Natural killer cell treated with Interleukin-12 subunit alpha and Interleukin-12 subunit beta and Interleukin-15 and Interleukin-18, amount 100 ng/mL, for 72 hours (primary cell): ENCODE data around the gene HPGD. TPM values are rescaled to one million over a fixed set of nuclear protein-coding genes. Genes with fewer than 3 reads are reported as not detected.
"Not testable (repeated sequence)": the region's sequence is repeated elsewhere in the genome, so short reads cannot be mapped to it uniquely, and the experiment has no call there.

Source experiments
- ATAC-seq, 2 donors: fragments of 150-1000 bp; cut with Tn5 transposase in 1 of 2; sonication (Bioruptor Pico), chemical (Tn5 transposase) in 1 of 2; 2 replicates each; pipeline ENCODE4 v1.10.0; 2021
- DNase-seq: peaks from one replicate; pipeline ENCODE4 v3.0.0; 2022; ENCODE audit warnings: low spot score
- H3K27ac Mint-ChIP-seq, 2 donors: 1 replicate in 1 of 2; 2 replicates in 1 of 2; pipeline ENCODE4 v1.8.0; 2022; ENCODE audit warnings: mixed read lengths in 2 of 2, mild to moderate bottlenecking in 1 of 2, moderate library complexity in 1 of 2
- H3K27me3 Mint-ChIP-seq, 2 donors: 1 replicate in 1 of 2; 2 replicates in 1 of 2; pipeline ENCODE4 v1.8.0; 2022; ENCODE audit warnings: mixed read lengths in 2 of 2
- H3K36me3 Mint-ChIP-seq: one replicate; pipeline ENCODE4 v1.8.0; 2022; ENCODE audit warnings: mixed read lengths
- H3K4me1 Mint-ChIP-seq, 2 donors: 1 replicate in 1 of 2; 2 replicates in 1 of 2; pipeline ENCODE4 v1.8.0; 2022; ENCODE audit warnings: low read depth in 2 of 2, mixed read lengths in 2 of 2, mild to moderate bottlenecking in 1 of 2
- H3K4me3 Mint-ChIP-seq: one replicate; pipeline ENCODE4 v1.8.0; 2022; ENCODE audit warnings: mixed read lengths
- H3K9me3 Mint-ChIP-seq: 2 replicates; pipeline ENCODE4 v1.8.0; 2022; ENCODE audit warnings: mixed read lengths
- total RNA-seq, 2 donors: library from RNA; stranded (reverse); gene quantifications; one replicate each; pipeline ENCODE4 v1.2.3, GENCODE V29; 2022

Gene HPGD
- total RNA-seq, 2 donors from 2014 or later: 7.3 to 8.2 TPM

DNA sequence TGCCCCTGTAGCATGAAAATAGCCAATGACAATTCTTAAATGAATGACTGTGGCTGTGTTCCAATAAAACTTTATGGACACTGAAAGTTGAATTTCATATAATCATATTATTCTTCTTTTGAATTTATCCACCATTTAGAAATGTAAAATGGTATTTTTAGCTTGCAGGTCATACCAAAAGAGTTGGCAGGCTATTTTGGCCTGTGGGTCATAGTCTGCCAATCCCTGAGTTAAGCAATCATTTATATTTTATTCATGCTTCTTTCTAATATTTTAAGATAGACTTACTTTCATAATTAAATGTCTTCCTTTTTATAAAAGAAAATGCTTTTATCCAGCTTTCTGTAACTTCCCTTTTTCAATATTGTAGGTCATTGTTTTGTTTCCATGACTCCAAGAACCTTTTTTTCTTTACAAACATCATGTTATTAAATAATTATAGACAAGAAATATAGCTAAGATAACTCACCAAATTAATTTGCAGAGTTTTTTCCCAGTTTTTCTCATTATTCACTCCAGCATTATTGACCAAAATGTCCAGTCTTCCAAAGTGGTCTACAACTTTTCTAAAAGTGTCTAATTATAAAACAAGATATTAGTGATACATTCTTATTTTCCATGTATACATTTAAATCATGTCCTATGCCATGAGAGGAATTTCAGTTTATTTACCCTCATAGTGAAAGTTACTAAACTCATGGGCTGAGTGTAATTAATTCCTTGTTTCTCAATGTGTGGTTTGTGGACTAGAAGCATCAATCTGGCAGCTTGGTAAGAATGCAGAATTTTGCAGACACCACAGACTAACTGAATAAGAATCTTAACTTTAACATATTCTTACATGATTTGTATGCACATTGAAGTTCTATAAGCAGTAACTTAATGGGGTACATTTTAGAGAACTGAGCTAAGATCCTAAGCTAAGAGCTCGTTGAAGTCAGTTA is 4.5 kb downstream of the HPGD start:
- peaks cover 13 to 29% of the 10 kb centered on the region in 2 donors for H3K4me1 Mint-ChIP-seq
- ATAC-seq (no peak), DNase-seq (no peak)
- H3K9me3 Mint-ChIP-seq: peaks cover 3% of the 10 kb centered on the region
- no peak overlapping the region for H3K4me3 Mint-ChIP-seq
- H3K36me3 Mint-ChIP-seq: no peaks in the 10 kb centered on the region
- peaks cover 0 to 7% of the 10 kb centered on the region in 2 donors for H3K27me3 Mint-ChIP-seq
- H3K27ac Mint-ChIP-seq: peak overlapping the region; percentile 15 to 43

DNA sequence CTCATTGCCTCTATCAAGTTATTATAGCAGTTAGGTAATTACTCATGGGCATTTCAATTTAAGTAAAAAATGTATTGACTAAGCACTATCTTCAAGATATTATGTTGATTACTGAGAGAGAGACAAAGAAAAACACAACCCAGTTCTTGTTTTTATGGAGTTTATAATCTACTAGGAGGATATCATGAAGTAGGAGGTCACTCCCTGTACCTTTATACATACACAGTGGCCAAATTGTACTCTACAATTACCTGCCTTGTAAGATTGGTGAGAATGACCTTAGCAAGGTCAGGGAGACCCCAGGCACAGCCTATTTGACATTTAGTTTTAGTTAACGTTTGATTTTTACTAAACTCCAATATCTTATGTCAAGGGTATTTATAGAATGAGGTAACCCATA is 5.5 kb downstream of the HPGD start:
- Mint-ChIP-seq H3K9me3 (peaks cover 3% of the 10 kb centered on the region), H3K36me3 (no peaks in the 10 kb centered on the region), H3K4me3 (no peak overlapping the region), H3K27ac (no peak overlapping the region), H3K4me1 (peaks cover 8 to 27% of the 10 kb centered on the region in 2 donors), H3K27me3 (peaks cover 0 to 7% of the 10 kb centered on the region in 2 donors)
- ATAC-seq (no peak), DNase-seq (no peak)

GRCh38 chr4:174516345-174516744 is 5.9 kb downstream of the HPGD start:
- Mint-ChIP-seq H3K4me3 (no peak overlapping the region), H3K4me1 (peaks cover 7 to 27% of the 10 kb centered on the region in 2 donors), H3K36me3 (no peaks in the 10 kb centered on the region), H3K27ac (no peak overlapping the region), H3K9me3 (peaks cover 3% of the 10 kb centered on the region), H3K27me3 (peaks cover 0 to 7% of the 10 kb centered on the region in 2 donors)
- DNase-seq: no peak
- ATAC-seq: no peak

GRCh38 chr4:174512745-174513144 is 9.5 kb downstream of the HPGD start:
- Mint-ChIP-seq H3K27me3 (no peaks in the 10 kb centered on the region), H3K36me3 (no peaks in the 10 kb centered on the region), H3K4me3 (no peak overlapping the region), H3K9me3 (peaks cover 3% of the 10 kb centered on the region), H3K27ac (no peak overlapping the region), H3K4me1 (peaks cover 3 to 14% of the 10 kb centered on the region in 2 donors)
- DNase-seq: no peak
- no peak for ATAC-seq

GRCh38 chr4:174505892-174506291 is 16.4 kb downstream of the HPGD start:
- no peaks in the 10 kb centered on the region for H3K4me1 Mint-ChIP-seq
- H3K4me3 Mint-ChIP-seq: no peak overlapping the region
- H3K27ac Mint-ChIP-seq: no peak overlapping the region
- no peaks in the 10 kb centered on the region for H3K36me3 Mint-ChIP-seq
- DNase-seq (no peak), ATAC-seq (no peak)
- H3K9me3 Mint-ChIP-seq: no peaks in the 10 kb centered on the region
- H3K27me3 Mint-ChIP-seq: no peaks in the 10 kb centered on the region

DNA sequence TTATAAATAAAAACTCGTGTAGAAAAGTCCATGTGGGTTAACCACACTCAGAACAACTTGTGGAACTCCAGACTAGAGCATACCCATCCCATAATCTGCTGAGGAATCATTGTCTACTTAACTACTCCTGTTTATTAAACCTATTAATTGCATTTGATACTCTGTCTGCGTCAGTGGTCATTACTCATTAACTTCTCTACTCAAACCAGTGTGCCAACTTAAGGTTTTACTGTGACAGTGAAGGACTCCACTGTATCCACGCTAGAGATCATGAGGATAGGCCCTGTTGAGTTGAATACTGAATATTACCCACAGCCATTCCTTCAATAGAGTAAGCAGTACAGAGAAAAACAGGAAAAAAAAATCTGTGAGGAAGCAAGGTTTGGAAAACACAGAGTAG is 17.3 kb downstream of the HPGD start:
- no peak overlapping the region for H3K4me3 Mint-ChIP-seq
- no peaks in the 10 kb centered on the region for H3K4me1 Mint-ChIP-seq
- no peak for DNase-seq
- no peaks in the 10 kb centered on the region for H3K27me3 Mint-ChIP-seq
- H3K36me3 Mint-ChIP-seq: no peaks in the 10 kb centered on the region
- no peak overlapping the region for H3K27ac Mint-ChIP-seq
- no peak for ATAC-seq
- H3K9me3 Mint-ChIP-seq: no peaks in the 10 kb centered on the region

DNA sequence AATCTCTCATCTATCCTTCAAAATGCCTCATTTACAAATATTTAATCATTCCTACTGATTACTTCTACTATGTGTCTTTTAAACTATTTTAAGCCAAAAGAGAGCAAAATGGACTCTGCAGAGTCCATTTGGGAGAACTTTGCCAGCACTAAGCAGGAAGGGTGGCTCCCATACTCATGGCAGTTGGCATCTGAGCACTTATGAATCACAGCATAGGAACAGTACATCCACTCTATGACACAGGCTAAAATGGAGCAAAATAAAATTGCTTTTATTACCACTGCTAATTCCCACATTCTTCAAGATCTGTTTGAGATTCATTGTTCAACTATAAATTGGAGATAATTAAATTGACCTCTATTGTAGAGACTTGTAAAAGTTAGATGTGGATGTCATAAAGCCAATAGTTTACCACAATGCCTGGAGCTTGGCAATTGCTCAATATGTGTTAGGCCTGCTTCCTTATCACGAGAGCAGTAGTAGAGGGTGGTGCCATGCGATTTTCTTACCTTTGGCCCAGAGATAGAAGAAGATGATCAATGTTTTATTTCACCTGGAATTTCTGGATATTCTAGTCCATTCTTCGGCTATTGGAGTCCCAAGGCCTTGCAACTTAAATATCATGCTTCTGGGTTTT is 19.1 kb downstream of the HPGD start:
- peaks cover 0 to 3% of the 10 kb centered on the region in 2 donors for H3K4me1 Mint-ChIP-seq
- no peaks in the 10 kb centered on the region for H3K27me3 Mint-ChIP-seq
- DNase-seq (no peak), ATAC-seq (no peak)
- no peaks in the 10 kb centered on the region for H3K9me3 Mint-ChIP-seq
- H3K36me3 Mint-ChIP-seq: no peaks in the 10 kb centered on the region
- no peak overlapping the region for H3K4me3 Mint-ChIP-seq
- H3K27ac Mint-ChIP-seq: no peak overlapping the region

DNA sequence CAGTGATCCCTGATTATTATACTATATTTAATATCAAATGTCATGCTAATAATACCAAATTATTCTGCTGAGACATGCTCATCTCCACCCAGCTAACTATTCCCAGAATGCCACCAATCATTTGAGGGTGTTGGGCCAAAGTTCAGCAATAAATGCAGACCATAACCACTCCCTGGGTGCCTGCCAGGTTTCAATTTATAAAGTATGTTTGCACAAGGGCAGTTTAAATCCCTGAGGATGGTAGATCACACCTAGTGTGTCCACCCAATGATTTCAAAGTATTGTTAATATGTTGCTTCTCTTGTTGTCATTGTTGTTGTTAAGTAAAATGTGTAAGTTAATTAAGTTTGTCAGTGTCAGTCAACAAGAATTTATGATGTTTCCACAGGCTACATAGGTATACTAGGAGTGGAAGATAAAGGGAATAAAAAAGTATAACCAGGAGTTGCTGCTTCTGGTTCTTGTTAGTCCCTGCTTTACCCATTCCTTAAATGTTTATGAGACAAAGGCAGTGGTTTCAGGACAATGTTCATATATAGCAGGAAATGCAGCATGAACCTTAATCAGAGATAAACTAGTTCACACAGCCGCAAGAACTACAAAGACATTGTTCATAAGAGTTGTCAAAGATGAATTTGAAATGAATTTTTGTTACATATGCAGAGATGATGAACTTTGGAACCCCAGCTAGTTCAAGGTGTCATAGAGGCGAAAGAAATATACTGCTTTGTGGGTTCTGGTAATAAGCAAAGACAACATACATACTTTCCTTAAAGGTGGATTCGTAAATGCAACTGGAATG is 25.5 kb downstream of the HPGD start:
- DNase-seq (no peak), ATAC-seq (no peak)
- peaks cover 4 to 16% of the 10 kb centered on the region in 2 donors for H3K4me1 Mint-ChIP-seq
- peak overlapping the region; percentile 32 to 58 for H3K27ac Mint-ChIP-seq
- no peaks in the 10 kb centered on the region for H3K9me3 Mint-ChIP-seq
- H3K36me3 Mint-ChIP-seq: no peaks in the 10 kb centered on the region
- H3K27me3 Mint-ChIP-seq: no peaks in the 10 kb centered on the region
- peak overlapping the region; percentile 32 for H3K4me3 Mint-ChIP-seq

- Mint-ChIP-seq H3K36me3 (no peaks in the 10 kb centered on the region), H3K4me3 (no peak overlapping the region), H3K27me3 (no peaks in the 10 kb centered on the region), H3K27ac (no peak overlapping the region), H3K9me3 (no peaks in the 10 kb centered on the region), H3K4me1 (peaks cover 4 to 16% of the 10 kb centered on the region in 2 donors)
- no peak for DNase-seq
- ATAC-seq: no peak
These were observed 26.7 kb downstream of the HPGD start for GRCh38 chr4:174495626-174496025.

DNA sequence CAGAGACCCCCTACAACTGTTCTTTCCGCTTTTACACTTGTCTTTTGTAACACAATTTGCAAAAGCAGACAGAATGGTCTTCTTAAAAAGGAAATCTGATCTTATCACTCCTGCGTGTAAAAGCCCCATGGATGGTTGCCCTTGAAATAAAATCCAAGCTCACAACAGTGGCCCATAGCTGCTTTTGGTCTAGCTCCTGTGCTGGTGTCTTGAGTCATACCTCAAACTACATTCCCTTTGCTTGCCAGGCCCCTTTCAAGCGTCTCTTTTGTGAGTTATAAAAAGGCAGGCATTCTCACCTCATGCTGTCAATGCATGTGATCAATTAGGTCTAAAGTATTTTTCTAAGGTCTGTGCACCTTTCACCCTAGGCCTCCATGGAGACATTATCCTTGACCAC is 27.6 kb downstream of the HPGD start:
- H3K36me3 Mint-ChIP-seq: no peaks in the 10 kb centered on the region
- peak overlapping the region in 1 of 2 donors; percentile 12 for H3K27ac Mint-ChIP-seq
- H3K9me3 Mint-ChIP-seq: no peaks in the 10 kb centered on the region
- no peak for ATAC-seq
- no peaks in the 10 kb centered on the region for H3K27me3 Mint-ChIP-seq
- peaks cover 4 to 16% of the 10 kb centered on the region in 2 donors for H3K4me1 Mint-ChIP-seq
- no peak for DNase-seq
- H3K4me3 Mint-ChIP-seq: no peak overlapping the region

DNA sequence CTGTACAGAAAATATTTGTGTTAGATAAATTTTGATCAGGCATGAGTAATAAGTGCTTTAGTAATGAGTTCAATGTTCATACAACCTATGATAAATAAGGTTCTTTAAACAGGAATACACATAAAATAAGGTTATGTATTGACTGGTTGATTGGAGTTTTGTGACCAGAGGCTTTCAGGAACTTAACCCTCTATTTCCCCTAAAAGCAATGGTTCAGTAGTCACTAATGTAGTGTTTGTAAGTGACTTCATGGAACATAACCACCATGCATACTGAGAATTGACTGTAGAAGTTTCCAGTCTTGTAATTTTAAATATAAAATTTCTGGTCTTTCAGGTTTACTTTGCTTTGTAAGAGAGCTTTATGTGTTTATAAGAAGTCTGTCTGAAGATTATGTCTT is 28.1 kb downstream of the HPGD start:
- H3K9me3 Mint-ChIP-seq: no peaks in the 10 kb centered on the region
- H3K27me3 Mint-ChIP-seq: no peaks in the 10 kb centered on the region
- H3K4me3 Mint-ChIP-seq: no peak overlapping the region
- DNase-seq (no peak), ATAC-seq (no peak)
- peaks cover 4 to 16% of the 10 kb centered on the region in 2 donors for H3K4me1 Mint-ChIP-seq
- no peaks in the 10 kb centered on the region for H3K36me3 Mint-ChIP-seq
- peak overlapping the region in 1 of 2 donors; percentile 12 for H3K27ac Mint-ChIP-seq

- no peaks in the 10 kb centered on the region for H3K4me1 Mint-ChIP-seq
- no peak overlapping the region for H3K4me3 Mint-ChIP-seq
- no peaks in the 10 kb centered on the region for H3K9me3 Mint-ChIP-seq
- no peak for DNase-seq
- no peaks in the 10 kb centered on the region for H3K27me3 Mint-ChIP-seq
- no peaks in the 10 kb centered on the region for H3K36me3 Mint-ChIP-seq
- no peak for ATAC-seq
- H3K27ac Mint-ChIP-seq: no peak overlapping the region
These were observed 31.8 kb downstream of the HPGD start for GRCh38 chr4:174490451-174490961.

GRCh38 chr4:174488368-174488767 is 33.9 kb downstream of the HPGD start:
- not testable (repeated sequence) for H3K27me3 Mint-ChIP-seq, H3K4me3 Mint-ChIP-seq, H3K4me1 Mint-ChIP-seq, DNase-seq, H3K27ac Mint-ChIP-seq, H3K9me3 Mint-ChIP-seq, H3K36me3 Mint-ChIP-seq, ATAC-seq
